Measurements from ENCODE around the gene GUCY1A2.
"Not testable (repeated sequence)": the region's sequence is repeated elsewhere in the genome, so short reads cannot be mapped to it uniquely, and the experiment has no call there.

GUCY1A2 gene

GRCh38 chr11:106787454-106787853, 230.8 kb downstream of the GUCY1A2 start:
- Histone ChIP-seq H3K79me2 (ENCODE audit: insufficient read depth, low read depth) (no peaks in the 10 kb centered on the region), H3K4me2 (no peak overlapping the region), H2AFZ (ENCODE audit: low read depth) (no peak overlapping the region), H3K4me1 (ENCODE audit: low read depth, poor library complexity, severe bottlenecking) (no peaks in the 10 kb centered on the region), H3K4me3 (IDR thresholded peaks at IDR 0.05; ENCODE audit: insufficient read depth, low read depth, low read length) (no peak overlapping the region), H3K36me3 (ENCODE audit: insufficient read depth) (no peaks in the 10 kb centered on the region), H3K27me3 (ENCODE audit: insufficient read depth, low read depth) (no peaks in the 10 kb centered on the region), H3K9ac (no peak overlapping the region), H3K27ac (no peak overlapping the region), H4K20me1 (ENCODE audit: insufficient read depth) (no peaks in the 10 kb centered on the region)
- TF ChIP-seq, protein P1, sequence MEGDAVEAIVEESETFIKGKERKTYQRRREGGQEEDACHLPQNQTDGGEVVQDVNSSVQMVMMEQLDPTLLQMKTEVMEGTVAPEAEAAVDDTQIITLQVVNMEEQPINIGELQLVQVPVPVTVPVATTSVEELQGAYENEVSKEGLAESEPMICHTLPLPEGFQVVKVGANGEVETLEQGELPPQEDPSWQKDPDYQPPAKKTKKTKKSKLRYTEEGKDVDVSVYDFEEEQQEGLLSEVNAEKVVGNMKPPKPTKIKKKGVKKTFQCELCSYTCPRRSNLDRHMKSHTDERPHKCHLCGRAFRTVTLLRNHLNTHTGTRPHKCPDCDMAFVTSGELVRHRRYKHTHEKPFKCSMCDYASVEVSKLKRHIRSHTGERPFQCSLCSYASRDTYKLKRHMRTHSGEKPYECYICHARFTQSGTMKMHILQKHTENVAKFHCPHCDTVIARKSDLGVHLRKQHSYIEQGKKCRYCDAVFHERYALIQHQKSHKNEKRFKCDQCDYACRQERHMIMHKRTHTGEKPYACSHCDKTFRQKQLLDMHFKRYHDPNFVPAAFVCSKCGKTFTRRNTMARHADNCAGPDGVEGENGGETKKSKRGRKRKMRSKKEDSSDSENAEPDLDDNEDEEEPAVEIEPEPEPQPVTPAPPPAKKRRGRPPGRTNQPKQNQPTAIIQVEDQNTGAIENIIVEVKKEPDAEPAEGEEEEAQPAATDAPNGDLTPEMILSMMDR (conservative IDR thresholded peaks at IDR 0.05; ENCODE audit: low read depth, low read length): no peak

GRCh38 chr11:106785913-106786650, 232.2 kb downstream of the GUCY1A2 start:
- Histone ChIP-seq H3K4me3 (IDR thresholded peaks at IDR 0.05; ENCODE audit: insufficient read depth, low read depth, low read length) (no peak overlapping the region), H3K27ac (no peak overlapping the region), H3K27me3 (ENCODE audit: insufficient read depth, low read depth) (no peaks in the 10 kb centered on the region), H3K36me3 (ENCODE audit: insufficient read depth) (no peaks in the 10 kb centered on the region), H3K4me2 (no peak overlapping the region), H2AFZ (ENCODE audit: low read depth) (no peak overlapping the region), H3K4me1 (ENCODE audit: low read depth, poor library complexity, severe bottlenecking) (no peaks in the 10 kb centered on the region), H3K79me2 (ENCODE audit: insufficient read depth, low read depth) (no peaks in the 10 kb centered on the region), H4K20me1 (ENCODE audit: insufficient read depth) (no peaks in the 10 kb centered on the region), H3K9ac (no peak overlapping the region)
- TF ChIP-seq, protein P1 (conservative IDR thresholded peaks at IDR 0.05; ENCODE audit: low read depth, low read length): no peak

- not testable (repeated sequence) for H3K4me3 ChIP-seq (IDR thresholded peaks at IDR 0.05; ENCODE audit: insufficient read depth, low read depth, low read length); H3K4me2 ChIP-seq; H3K9ac ChIP-seq; H3K36me3 ChIP-seq (ENCODE audit: insufficient read depth); H3K27ac ChIP-seq; H3K79me2 ChIP-seq (ENCODE audit: insufficient read depth, low read depth); H4K20me1 ChIP-seq (ENCODE audit: insufficient read depth); H3K27me3 ChIP-seq (ENCODE audit: insufficient read depth, low read depth); H2AFZ ChIP-seq (ENCODE audit: low read depth); H3K4me1 ChIP-seq (ENCODE audit: low read depth, poor library complexity, severe bottlenecking)
Measured at GRCh38 chr11:106777302-106777701, 241.0 kb downstream of the GUCY1A2 start.

GRCh38 chr11:106770489-106771085, 247.7 kb downstream of the GUCY1A2 start:
- Histone ChIP-seq H3K4me1 (ENCODE audit: low read depth, poor library complexity, severe bottlenecking) (no peaks in the 10 kb centered on the region), H2AFZ (ENCODE audit: low read depth) (no peak overlapping the region), H3K27ac (no peak overlapping the region), H3K4me2 (no peak overlapping the region), H3K36me3 (ENCODE audit: insufficient read depth) (no peaks in the 10 kb centered on the region), H3K27me3 (ENCODE audit: insufficient read depth, low read depth) (no peaks in the 10 kb centered on the region), H3K79me2 (ENCODE audit: insufficient read depth, low read depth) (no peaks in the 10 kb centered on the region), H3K4me3 (IDR thresholded peaks at IDR 0.05; ENCODE audit: insufficient read depth, low read depth, low read length) (no peak overlapping the region), H3K9ac (no peak overlapping the region), H4K20me1 (ENCODE audit: insufficient read depth) (no peaks in the 10 kb centered on the region)
- TF ChIP-seq, protein P1 (conservative IDR thresholded peaks at IDR 0.05; ENCODE audit: low read depth, low read length): no peak
